HG03565 (cell line): Measurements from ENCODE around the gene RAD51B.
"Not testable (repeated sequence)": the region's sequence is repeated elsewhere in the genome, so short reads cannot be mapped to it uniquely, and the experiment has no call there.

Experiments
- ATAC-seq: cut with Tn5 transposase; IDR thresholded peaks from one replicate; pipeline ENCODE4 v1.9.1; 2021; ENCODE audit warnings: mild to moderate bottlenecking, moderate library complexity; ENCODE audit not compliant: unreplicated experiment

RAD51B gene

GRCh38 chr14:68245146-68246073, 425.8 kb downstream of the RAD51B start:
- ATAC-seq, result no peak

GRCh38 chr14:68246074-68246785, 426.7 kb downstream of the RAD51B start:
- ATAC-seq, result no peak

GRCh38 chr14:68246786-68247105, 427.2 kb downstream of the RAD51B start:
- no peak for ATAC-seq

- no peak for ATAC-seq
Observed at GRCh38 chr14:68247274-68247673, 427.7 kb downstream of the RAD51B start.

- no peak for ATAC-seq
Observed at GRCh38 chr14:68247676-68248268, 428.2 kb downstream of the RAD51B start.

- no peak for ATAC-seq
Observed at GRCh38 chr14:68248481-68249255, 429.1 kb downstream of the RAD51B start.

GRCh38 chr14:68249661-68250451, 430.3 kb downstream of the RAD51B start:
- no peak for ATAC-seq

GRCh38 chr14:68250927-68251768, 431.6 kb downstream of the RAD51B start:
- no peak for ATAC-seq

- ATAC-seq, result no peak
Observed at GRCh38 chr14:68251769-68252100, 432.2 kb downstream of the RAD51B start.

GRCh38 chr14:68253160-68253780, 433.7 kb downstream of the RAD51B start:
- no peak for ATAC-seq

- ATAC-seq, result no peak
Observed at GRCh38 chr14:68253878-68254528, 434.4 kb downstream of the RAD51B start.

GRCh38 chr14:68254669-68255527, 435.3 kb downstream of the RAD51B start:
- ATAC-seq, result no peak

- ATAC-seq, result no peak
Observed at GRCh38 chr14:68255693-68256178, 436.2 kb downstream of the RAD51B start.

GRCh38 chr14:68257969-68258368, 438.4 kb downstream of the RAD51B start:
- ATAC-seq, result no peak

- not testable (repeated sequence) for ATAC-seq
Observed at GRCh38 chr14:68258995-68259394, 439.4 kb downstream of the RAD51B start.

- no peak for ATAC-seq
Observed at GRCh38 chr14:68260121-68260520, 440.5 kb downstream of the RAD51B start.

- ATAC-seq, result no peak
Observed at GRCh38 chr14:68261092-68261842, 441.7 kb downstream of the RAD51B start.
